Activated naive CD4-positive, alpha-beta T cell treated with Interleukin-2 at 50 U/mL for 16 hours (primary cell): ENCODE results near the gene SMC2.

Experiments used
- DNase-seq: peaks from one replicate; pipeline ENCODE4 v3.0.0-alpha.2; 2020

SMC2 gene

DNA sequence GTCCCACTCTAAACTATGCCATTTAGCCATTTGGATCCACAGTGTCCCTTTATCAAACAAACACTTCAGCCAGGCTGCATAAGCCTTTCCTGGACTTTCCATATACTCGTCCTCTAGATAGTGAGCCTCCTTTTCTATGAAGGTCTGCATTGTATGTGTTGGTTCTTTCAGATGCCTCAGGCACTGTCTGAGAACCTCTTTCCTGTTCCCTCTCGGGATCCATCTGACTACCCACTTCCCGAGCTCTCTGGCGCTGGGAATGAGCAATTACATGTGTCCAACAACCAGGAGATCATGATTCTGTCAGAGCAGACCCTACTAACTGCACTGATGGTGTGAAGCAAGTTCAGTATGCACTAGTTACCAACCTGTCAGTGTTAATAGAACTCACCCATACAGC, 14.2 kb downstream of the SMC2 start:
- no peak for DNase-seq

- no peak for DNase-seq
Measured at GRCh38 chr9:104110509-104110908, 16.4 kb downstream of the SMC2 start.

GRCh38 chr9:104118916-104119315, 24.8 kb downstream of the SMC2 start:
- DNase-seq = no peak

- DNase-seq = no peak
Measured at GRCh38 chr9:104121022-104121421, 26.9 kb downstream of the SMC2 start.

GRCh38 chr9:104138243-104138868, 44.2 kb downstream of the SMC2 start:
- no peak for DNase-seq

DNA sequence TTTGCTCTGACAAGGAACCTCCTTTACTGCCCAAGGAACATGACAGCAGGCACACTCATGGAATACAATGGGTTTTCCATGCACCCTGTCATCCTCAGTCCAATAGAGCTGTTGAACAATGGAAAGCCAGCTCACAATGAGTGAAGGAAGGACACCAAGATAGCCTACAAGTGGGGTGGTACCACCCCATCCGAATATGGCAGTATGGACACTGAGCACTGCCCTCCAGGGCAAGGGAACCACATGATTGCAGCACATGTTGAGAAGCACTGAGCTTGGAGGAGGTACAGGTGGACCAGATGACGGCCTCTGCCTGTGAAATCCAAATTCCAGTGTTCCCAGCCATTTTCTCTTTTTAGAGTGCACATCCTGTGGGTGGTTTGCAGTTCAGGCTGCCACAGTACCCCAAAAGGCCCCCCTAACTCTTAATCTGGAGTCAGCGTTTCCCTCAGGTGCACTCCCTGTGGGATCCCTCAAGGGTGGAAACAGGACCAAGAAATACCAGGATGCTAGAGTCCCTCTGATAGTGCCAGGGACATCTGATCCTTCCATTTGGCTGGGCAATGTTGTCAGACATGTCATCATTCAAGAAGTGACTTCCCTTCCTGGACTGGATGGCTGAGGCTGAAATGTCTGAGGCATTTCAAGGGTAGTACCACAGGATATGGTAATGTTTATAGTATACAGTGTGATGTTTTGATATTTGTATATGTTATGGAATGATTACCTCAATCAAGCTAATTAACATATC, 48.9 kb downstream of the SMC2 start:
- no peak for DNase-seq

- no peak for DNase-seq
Measured at GRCh38 chr9:104143550-104143910, 49.4 kb downstream of the SMC2 start.

GRCh38 chr9:104144336-104144735, 50.2 kb downstream of the SMC2 start:
- DNase-seq = no peak

GRCh38 chr9:104173067-104173466, 79.0 kb downstream of the SMC2 start:
- no peak for DNase-seq

- no peak for DNase-seq
Measured at GRCh38 chr9:104177003-104177611, 83.0 kb downstream of the SMC2 start.

GRCh38 chr9:104177676-104178075, 83.6 kb downstream of the SMC2 start:
- DNase-seq = no peak
